B cell (primary cell): ENCODE data around the gene PPEF1. TPM values are rescaled to one million over a fixed set of nuclear protein-coding genes. Genes with fewer than 3 reads are reported as not detected.

Source experiments
- ATAC-seq: fragments of 200-7000 bp; cut with Tn5 transposase; one replicate; pipeline ENCODE4 v1.10.0; 2021; ENCODE audit warnings: low read depth, mild to moderate bottlenecking, moderate number of reproducible peaks, moderate library complexity
- CTCF ChIA-PET: fragments of 350-600 bp; sonication (Branson Sonifier 250); formaldehyde crosslinking; loops from one replicate; lab custom pipeline; 2021; ENCODE audit warnings: antibody characterized with exemption, inconsistent platforms; lab: Charles Lee
- POLR2A ChIA-PET: fragments of 350-600 bp; sonication (Branson Sonifier 250); formaldehyde crosslinking; loops from one replicate; lab custom pipeline; 2021; ENCODE audit warnings: antibody characterized with exemption; lab: Charles Lee
- DNase-seq: peaks from one replicate; pipeline ENCODE4 v3.0.0; 2013
- H2AFZ ChIP-seq: 2 replicates; pipeline ENCODE4 v1.6.1; 2012; ENCODE audit warnings: mild to moderate bottlenecking, low read depth, low read length; ENCODE audit not compliant: insufficient read depth, poor library complexity, severe bottlenecking
- H3K27ac ChIP-seq, 2 donors: 1 replicate in 1 of 2; 2 replicates in 1 of 2; pipeline ENCODE4 v1.5.1; 2012 to 2013; ENCODE audit warnings: low read length in 2 of 2, mild to moderate bottlenecking in 2 of 2, moderate library complexity in 1 of 2
- H3K27me3 ChIP-seq, 4 experiments: fragments of 200-600 bp in 1 of 4; sonication (generic) in 1 of 4; replicated peaks in 1 of 4; 1 replicate in 2 of 4; 2 replicates in 2 of 4; pipeline versions ENCODE4 v1.6.1 to v1.7.0; 2013 to 2016; ENCODE audit warnings: low read length in 3 of 4, mild to moderate bottlenecking in 2 of 4, mixed read lengths in 1 of 4, moderate library complexity in 1 of 4; ENCODE audit not compliant: insufficient read depth in 4 of 4, control insufficient read depth in 3 of 4; ENCODE audit errors: control extremely low read depth in 1 of 4
- H3K36me3 ChIP-seq, 2 experiments: replicated peaks in 1 of 2; 1 replicate in 1 of 2; 2 replicates in 1 of 2; pipeline versions ENCODE4 v1.6.1 to v1.7.1; 2013; ENCODE audit warnings: low read length in 1 of 2; ENCODE audit not compliant: insufficient read depth in 2 of 2, control insufficient read depth in 1 of 2; ENCODE audit errors: control extremely low read depth in 1 of 2, extremely low read depth in 1 of 2
- H3K4me1 ChIP-seq, 2 donors: fragments of 200-600 bp in 1 of 2; sonication (generic) in 1 of 2; 1 replicate in 1 of 2; 2 replicates in 1 of 2; pipeline versions ENCODE4 v1.5.1 to v1.6.1; 2013 to 2017; ENCODE audit warnings: low read length in 2 of 2; ENCODE audit not compliant: control insufficient read depth in 2 of 2, insufficient read depth in 2 of 2
- H3K4me2 ChIP-seq: replicated peaks from 2 replicates; pipeline ENCODE3; 2012; ENCODE audit warnings: mild to moderate bottlenecking, low read depth, low read length; ENCODE audit not compliant: poor library complexity, severe bottlenecking
- H3K4me3 ChIP-seq, 5 experiments: fragments of 200-600 bp in 1 of 5; sonication (generic) in 1 of 5; 1 replicate in 3 of 5; 2 replicates in 2 of 5; pipeline versions ENCODE4 v1.5.1 to v1.7.0; 2011 to 2016; ENCODE audit warnings: low read length in 4 of 5, mild to moderate bottlenecking in 4 of 5, low read depth in 2 of 5, control low read depth in 1 of 5, moderate library complexity in 1 of 5; ENCODE audit not compliant: insufficient read depth in 1 of 5; ENCODE audit errors: control extremely low read depth in 1 of 5, extremely low read depth in 1 of 5
- H3K79me2 ChIP-seq: fragments of 200-600 bp; sonication (generic); one replicate; pipeline ENCODE4 v1.6.0; 2016; ENCODE audit warnings: low read length; ENCODE audit not compliant: control insufficient read depth, insufficient read depth
- H3K9ac ChIP-seq: fragments of 200-600 bp; sonication (generic); 2 replicates; pipeline ENCODE4 v1.6.1; 2017; ENCODE audit warnings: mild to moderate bottlenecking, low read length, moderate library complexity
- H3K9me3 ChIP-seq, 3 donors: one replicate each; pipeline versions ENCODE4 v1.6.1 to v1.7.1; 2013; ENCODE audit warnings: low read length in 2 of 3; ENCODE audit not compliant: control insufficient read depth in 2 of 3, insufficient read depth in 1 of 3; ENCODE audit errors: control extremely low read depth in 1 of 3
- H4K20me1 ChIP-seq: 2 replicates; pipeline ENCODE4 v1.6.0; 2012; ENCODE audit warnings: mild to moderate bottlenecking, low read length; ENCODE audit not compliant: insufficient read depth, control insufficient read depth, poor library complexity, severe bottlenecking
- H3K27ac Mint-ChIP-seq: one replicate; pipeline ENCODE4 v1.8.0; 2021; ENCODE audit warnings: mixed read lengths
- H3K27me3 Mint-ChIP-seq: one replicate; pipeline ENCODE4 v1.8.0; 2021; ENCODE audit warnings: mixed read lengths
- H3K4me1 Mint-ChIP-seq: one replicate; pipeline ENCODE4 v1.8.0; 2021; ENCODE audit warnings: mixed read lengths
- H3K4me3 Mint-ChIP-seq: one replicate; pipeline ENCODE4 v1.8.0; 2021; ENCODE audit warnings: mixed read lengths
- H3K9me3 Mint-ChIP-seq: one replicate; pipeline ENCODE4 v1.8.0; 2022; ENCODE audit warnings: mixed read lengths; ENCODE audit not compliant: insufficient read depth
- CTCF ChIP-seq: fragments of 200-600 bp; IDR thresholded peaks from one replicate; pipeline ENCODE4 v1.8.0; 2022; ENCODE audit warnings: antibody characterized with exemption, mild to moderate bottlenecking
- EZH2 ChIP-seq: IDR thresholded peaks from 2 replicates; pipeline ENCODE4 v1.6.1; 2012; ENCODE audit warnings: borderline replicate concordance, low read depth, mild to moderate bottlenecking, moderate library complexity, low read length; ENCODE audit not compliant: insufficient read depth, poor library complexity, severe bottlenecking
- WGBS: methylation state at CpG from one replicate; pipeline ENCODE4 v1.1.5; 2013; ENCODE audit warnings: missing lambda C conversion rate; ENCODE audit not compliant: insufficient coverage; 5-methylcytosine and 5-hydroxymethylcytosine counted together
- intact Hi-C: fragments of 100-400 bp; cut with micrococcal nuclease; formaldehyde crosslinking; loops from one replicate; pipeline ENCODE4 v1.10.0; 2022
- polyA plus RNA-seq: library from polyadenylated mRNA; depleted of rRNA; stranded (reverse); fragments of >200 nt; gene quantifications from 2 replicates; pipeline ENCODE4 v1.2.3, GENCODE V29; 2012
- total RNA-seq, 2 donors: library from RNA; stranded (reverse); fragments of 120-200 nt in 1 of 2; gene quantifications; 1 replicate in 1 of 2; 2 replicates in 1 of 2; pipeline versions ENCODE4 v1.2.3 to v1.2.4, GENCODE V29; 2013 to 2022

The PPEF1 gene
- total and polyA plus RNA-seq, 2 donors (not counting 1 experiment from before 2014, with no cell fraction given) = 0.22 to 0.52 TPM

GRCh38 chrX:18701621-18702361 lies 5.7 kb upstream of the PPEF1 start:
- Histone ChIP-seq H3K9me3 (no peaks in the 10 kb centered on the region), H3K4me2 (no peak overlapping the region), H3K27ac (no peak overlapping the region), H3K4me3 (no peak overlapping the region), H3K27me3 (no peaks in the 10 kb centered on the region), H2AFZ (no peak overlapping the region), H3K36me3 (no peaks in the 10 kb centered on the region), H3K79me2 (no peaks in the 10 kb centered on the region), H4K20me1 (no peaks in the 10 kb centered on the region), H3K9ac (no peak overlapping the region), H3K4me1 (no peaks in the 10 kb centered on the region)
- Mint-ChIP-seq H3K27me3 (no peaks in the 10 kb centered on the region), H3K4me1 (no peaks in the 10 kb centered on the region), H3K4me3 (no peak overlapping the region), H3K9me3 (no peaks in the 10 kb centered on the region), H3K27ac (no peak overlapping the region)
- 100% methylated on average over 1 of the region's 5 CpGs for WGBS
- ChIA-PET CTCF (no interaction called here), POLR2A (no interaction called here)
- no peak for ATAC-seq
- intact Hi-C loops = no loop called here
- TF ChIP-seq CTCF (no peak), EZH2 (no peak)
- no peak for DNase-seq

- Histone ChIP-seq H3K79me2 (no peaks in the 10 kb centered on the region), H3K36me3 (no peaks in the 10 kb centered on the region), H2AFZ (no peak overlapping the region), H3K27me3 (no peaks in the 10 kb centered on the region), H4K20me1 (no peaks in the 10 kb centered on the region), H3K4me2 (no peak overlapping the region), H3K4me1 (no peaks in the 10 kb centered on the region), H3K4me3 (no peak overlapping the region), H3K9me3 (no peaks in the 10 kb centered on the region), H3K27ac (no peak overlapping the region), H3K9ac (no peak overlapping the region)
- Mint-ChIP-seq H3K27ac (no peak overlapping the region), H3K4me3 (no peak overlapping the region), H3K9me3 (no peaks in the 10 kb centered on the region), H3K27me3 (no peaks in the 10 kb centered on the region), H3K4me1 (no peaks in the 10 kb centered on the region)
- no peak for TF ChIP-seq CTCF
- TF ChIP-seq EZH2 = no peak
- CTCF ChIA-PET = no interaction called here
- DNase-seq (no peak), ATAC-seq (no peak)
- WGBS = no CpG with 5 or more reads among the region's 12 CpGs
- POLR2A ChIA-PET = no interaction called here
- intact Hi-C loops = no loop called here
Measured at GRCh38 chrX:18702362-18703195, 4.9 kb upstream of the PPEF1 start.
